Gastrocnemius medialis (tissue), 4 donors: ENCODE data around the gene UTP4. TPM values are rescaled to one million over a fixed set of nuclear protein-coding genes. Genes with fewer than 3 reads are reported as not detected.

Experiments used
- ATAC-seq, 2 donors: fragments of 150-250 bp; one replicate each; pipeline ENCODE4 v1.9.1; 2016
- DNase-seq, 2 donors: peaks; one replicate each; pipeline ENCODE4 v3.0.0-alpha.2; 2019
- H3K27ac ChIP-seq, 4 donors: fragments of 200-600 bp; sonication (generic); 1 replicate in 1 of 4; 2 replicates in 3 of 4; pipeline ENCODE4 v1.5.1; 2016 to 2018; ENCODE audit warnings: mild to moderate bottlenecking in 2 of 4, moderate library complexity in 1 of 4
- H3K27me3 ChIP-seq, 3 donors: fragments of 200-600 bp; sonication (generic) in 2 of 3; 1 replicate in 1 of 3; 2 replicates in 2 of 3; pipeline versions ENCODE4 v1.5.1 to v1.6.0; 2016 to 2019; ENCODE audit warnings: mild to moderate bottlenecking in 1 of 3, moderate library complexity in 1 of 3
- H3K36me3 ChIP-seq, 2 donors: fragments of 200-600 bp; sonication (generic) in 1 of 2; one replicate each; pipeline ENCODE4 v1.5.1; 2017 to 2018
- H3K4me1 ChIP-seq, 2 donors: fragments of 200-600 bp; sonication (generic) in 1 of 2; one replicate each; pipeline ENCODE4 v1.5.1; 2016 to 2017; ENCODE audit warnings: mild to moderate bottlenecking in 2 of 2
- H3K4me3 ChIP-seq, 4 donors: fragments of 200-600 bp; sonication (generic) in 3 of 4; 1 replicate in 1 of 4; 2 replicates in 3 of 4; pipeline ENCODE4 v1.5.1; 2016 to 2019; ENCODE audit warnings: mild to moderate bottlenecking in 2 of 4
- H3K9me3 ChIP-seq, 3 donors: fragments of 200-600 bp; sonication (generic) in 2 of 3; 1 replicate in 1 of 3; 2 replicates in 2 of 3; pipeline ENCODE4 v1.5.1; 2016 to 2019
- CTCF ChIP-seq, 5 experiments: fragments of 450-650 bp in 3 of 5; fragments of 200-600 bp in 2 of 5; sonication (generic) in 2 of 5; IDR thresholded peaks in 4 of 5; conservative IDR thresholded peaks in 1 of 5; 1 replicate in 4 of 5; 2 replicates in 1 of 5; pipeline ENCODE4 v1.5.1; 2016 to 2019; ENCODE audit warnings: antibody characterized with exemption in 5 of 5, mild to moderate bottlenecking in 3 of 5, moderate library complexity in 3 of 5
- POLR2A ChIP-seq, 2 donors: fragments of 450-650 bp; IDR thresholded peaks; one replicate each; pipeline ENCODE4 v1.6.1; 2017; ENCODE audit warnings: antibody characterized with exemption in 2 of 2, mild to moderate bottlenecking in 2 of 2, moderate library complexity in 2 of 2
- in situ Hi-C, 4 donors: fragments of 200-750 bp; cut with MboI; loops; one replicate each; pipeline versions ENCODE4 v1.15.0 to v1.8.0; 2017; ENCODE audit warnings: low sequenced_read_pairs in 4 of 4
- intact Hi-C: fragments of 100-400 bp; cut with DNase I; formaldehyde crosslinking; loops from one replicate; pipeline ENCODE4 v1.15.1; 2023; ENCODE audit warnings: low total_unique reads
- total RNA-seq, 4 donors: library from RNA; depleted of rRNA; stranded (reverse); fragments of >200 nt; gene quantifications; one replicate each; pipeline versions ENCODE4 v1.1.0 to v1.2.3, GENCODE V29; 2016

UTP4 gene
- total RNA-seq, 4 donors from 2014 or later, result 33.1 to 44.2 (median 35.5) TPM

GRCh38 chr16:69171325-69172084, 39.1 kb downstream of the UTP4 start:
- peaks cover 0 to 12% of the 10 kb centered on the region in 2 donors for H3K4me1 ChIP-seq
- H3K27ac ChIP-seq, result peak overlapping the region; percentile 19 to 74 (median 59)
- no peak overlapping the region for H3K4me3 ChIP-seq
- in situ Hi-C loops (loop anchor here in 1 of 4 donors (25.0 kb wide), 1 partner anchor 116 kb away; no protein-coding TSS in a partner anchor), intact Hi-C loops (loop anchor here (2.0 kb wide), 1 partner anchor 39 kb away; the partner anchor contains the start of genes CHTF8 and UTP4)
- H3K36me3 ChIP-seq, result peaks cover 0 to 37% of the 10 kb centered on the region in 2 donors
- ATAC-seq (no peak), DNase-seq (no peak)
- no peaks in the 10 kb centered on the region for H3K9me3 ChIP-seq
- H3K27me3 ChIP-seq, result no peaks in the 10 kb centered on the region
- no peak for TF ChIP-seq POLR2A (IDR thresholded peaks at IDR 0.05)
- no peak for TF ChIP-seq CTCF (IDR thresholded peaks at IDR 0.05 in 4 of 5, conservative IDR thresholded peaks at IDR 0.05 in 1 of 5)

- no peak for ATAC-seq
- intact Hi-C loops, result no loop called here
- Histone ChIP-seq H3K36me3 (no peaks in the 10 kb centered on the region), H3K4me3 (no peak overlapping the region), H3K27ac (no peak overlapping the region), H3K27me3 (no peaks in the 10 kb centered on the region), H3K9me3 (no peaks in the 10 kb centered on the region), H3K4me1 (peaks cover 15 to 30% of the 10 kb centered on the region in 2 donors)
- no peak for TF ChIP-seq CTCF (IDR thresholded peaks at IDR 0.05 in 4 of 5, conservative IDR thresholded peaks at IDR 0.05 in 1 of 5)
- no peak for TF ChIP-seq POLR2A (IDR thresholded peaks at IDR 0.05)
- no peak for DNase-seq
- in situ Hi-C loops, result no loop called here
These were observed 43.8 kb downstream of the UTP4 start for GRCh38 chr16:69176033-69176800.

GRCh38 chr16:69179328-69180010, 47.0 kb downstream of the UTP4 start:
- peak; percentile 57 to 77 for DNase-seq
- Histone ChIP-seq H3K27ac (peak overlapping the region; percentile 38 to 64 (median 54)), H3K4me3 (no peak overlapping the region), H3K9me3 (no peaks in the 10 kb centered on the region), H3K27me3 (no peaks in the 10 kb centered on the region), H3K4me1 (peaks cover 18 to 26% of the 10 kb centered on the region in 2 donors), H3K36me3 (no peaks in the 10 kb centered on the region)
- in situ Hi-C loops, result no loop called here
- ATAC-seq, result peak; percentile 91 to 93
- intact Hi-C loops, result no loop called here
- TF ChIP-seq CTCF (IDR thresholded peaks at IDR 0.05 in 4 of 5, conservative IDR thresholded peaks at IDR 0.05 in 1 of 5), result no peak

GRCh38 chr16:69180011-69180338, 47.5 kb downstream of the UTP4 start:
- in situ Hi-C loops, result no loop called here

More at GRCh38 chr16:69180011-69180338, 47.5 kb downstream of the UTP4 start:
- Histone ChIP-seq H3K27ac (peak overlapping the region; percentile 38 to 64 (median 54)), H3K27me3 (no peaks in the 10 kb centered on the region), H3K36me3 (no peaks in the 10 kb centered on the region), H3K9me3 (no peaks in the 10 kb centered on the region), H3K4me1 (peaks cover 18 to 26% of the 10 kb centered on the region in 2 donors), H3K4me3 (no peak overlapping the region)
- intact Hi-C loops, result no loop called here
- ATAC-seq, result no peak
- DNase-seq, result no peak
- TF ChIP-seq CTCF (IDR thresholded peaks at IDR 0.05 in 4 of 5, conservative IDR thresholded peaks at IDR 0.05 in 1 of 5), result no peak
- TF ChIP-seq POLR2A (IDR thresholded peaks at IDR 0.05), result no peak
